Upper lobe of left lung (tissue), 6 donors: ENCODE results near the gene HBS1L. TPM values are rescaled to one million over a fixed set of nuclear protein-coding genes. Genes with fewer than 3 reads are reported as not detected.

Experiments
- ATAC-seq, 2 donors: fragments of 200-7000 bp; cut with Tn5 transposase; one replicate each; pipeline ENCODE4 v1.9.1; 2022; ENCODE audit warnings: mild to moderate bottlenecking in 2 of 2, moderate library complexity in 2 of 2; ENCODE audit not compliant: low FRiP score in 2 of 2
- DNase-seq, 2 donors: peaks; one replicate each; pipeline ENCODE4 v3.0.0-alpha.2; 2019 to 2020
- H3K27ac ChIP-seq, 4 donors: fragments of 200-600 bp; sonication (generic); one replicate each; pipeline ENCODE4 v1.5.1; 2016 to 2019
- H3K27me3 ChIP-seq, 4 donors: fragments of 200-600 bp; sonication (generic); one replicate each; pipeline ENCODE4 v1.5.1; 2017 to 2019
- H3K36me3 ChIP-seq, 4 donors: fragments of 200-600 bp; sonication (generic); one replicate each; pipeline ENCODE4 v1.5.1; 2016 to 2019
- H3K4me1 ChIP-seq, 4 donors: fragments of 200-600 bp; sonication (generic); one replicate each; pipeline ENCODE4 v1.5.1; 2018 to 2019
- H3K4me3 ChIP-seq, 4 donors: fragments of 200-600 bp; sonication (generic); one replicate each; pipeline ENCODE4 v1.5.1; 2017 to 2019; ENCODE audit warnings: mild to moderate bottlenecking in 2 of 4, moderate library complexity in 1 of 4
- H3K9me3 ChIP-seq, 4 donors: fragments of 200-600 bp; sonication (generic); one replicate each; pipeline ENCODE4 v1.5.1; 2018 to 2019
- EP300 ChIP-seq, 4 donors: sonication (generic); formaldehyde crosslinking; IDR thresholded peaks; one replicate each; pipeline ENCODE4 v1.5.1; 2017; ENCODE audit warnings: antibody characterized with exemption in 4 of 4, control low read depth in 2 of 4
- POLR2A ChIP-seq, 4 donors: fragments of 450-650 bp; IDR thresholded peaks; one replicate each; pipeline ENCODE4 v1.5.1; 2016 to 2017; ENCODE audit warnings: antibody characterized with exemption in 4 of 4, mild to moderate bottlenecking in 2 of 4
- POLR2AphosphoS5 ChIP-seq, 2 donors: sonication (generic); formaldehyde crosslinking; IDR thresholded peaks; one replicate each; pipeline ENCODE4 v1.5.1; 2017; ENCODE audit warnings: antibody characterized with exemption in 2 of 2
- WGBS, 2 donors: methylation state at CpG; one replicate each; pipeline ENCODE4 v1.1.5; 2017 to 2018; 5-methylcytosine and 5-hydroxymethylcytosine counted together
- total RNA-seq, 6 donors: library from RNA; depleted of rRNA in 4 of 6; stranded (reverse); fragments of >200 nt in 4 of 6; gene quantifications; one replicate each; pipeline versions ENCODE4 v1.1.0 to v1.2.1, GENCODE V29; 2016 to 2021
- TF ChIP-seq, protein P1 (sequence below), 6 experiments: fragments of 450-650 bp in 4 of 6; fragments of 200-600 bp in 2 of 6; sonication (generic) in 2 of 6; IDR thresholded peaks; one replicate each; pipeline ENCODE4 v1.5.1; 2016 to 2019; ENCODE audit warnings: antibody characterized with exemption in 6 of 6
- donor health status: DM: no; HTN: no; CAD: no; lungs with moderate emphysema.
- donor health status: DM: no; HTN: yes; CAD: no; lungs with severe emphysema.

Gene HBS1L
- total RNA-seq, 6 donors from 2014 or later = 16.8 to 47.0 (median 38.5) TPM

DNA sequence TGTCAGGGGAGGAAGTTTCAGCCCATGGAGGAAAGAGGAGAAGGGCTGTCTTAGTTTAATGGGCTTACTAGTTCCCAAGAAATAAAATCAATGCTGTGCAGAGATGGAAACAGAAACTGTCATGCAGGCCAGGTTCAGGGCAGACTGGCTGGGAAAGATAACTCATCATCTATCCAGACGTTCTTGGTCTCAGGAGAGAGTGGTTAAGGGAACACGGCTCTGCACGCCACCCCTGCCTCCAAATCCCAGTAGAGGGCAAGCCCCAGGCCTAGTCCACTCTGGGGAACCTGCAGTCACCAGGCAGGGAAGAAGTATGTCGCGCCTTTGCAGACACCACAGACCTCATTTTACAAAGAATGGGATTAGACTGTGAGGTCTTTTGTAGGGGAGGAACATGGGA is 117.2 kb downstream of the HBS1L start:
- Histone ChIP-seq H3K4me3 (no peak overlapping the region), H3K27ac (no peak overlapping the region), H3K36me3 (no peaks in the 10 kb centered on the region), H3K27me3 (no peaks in the 10 kb centered on the region), H3K4me1 (no peaks in the 10 kb centered on the region), H3K9me3 (no peaks in the 10 kb centered on the region)
- TF ChIP-seq, protein P1, sequence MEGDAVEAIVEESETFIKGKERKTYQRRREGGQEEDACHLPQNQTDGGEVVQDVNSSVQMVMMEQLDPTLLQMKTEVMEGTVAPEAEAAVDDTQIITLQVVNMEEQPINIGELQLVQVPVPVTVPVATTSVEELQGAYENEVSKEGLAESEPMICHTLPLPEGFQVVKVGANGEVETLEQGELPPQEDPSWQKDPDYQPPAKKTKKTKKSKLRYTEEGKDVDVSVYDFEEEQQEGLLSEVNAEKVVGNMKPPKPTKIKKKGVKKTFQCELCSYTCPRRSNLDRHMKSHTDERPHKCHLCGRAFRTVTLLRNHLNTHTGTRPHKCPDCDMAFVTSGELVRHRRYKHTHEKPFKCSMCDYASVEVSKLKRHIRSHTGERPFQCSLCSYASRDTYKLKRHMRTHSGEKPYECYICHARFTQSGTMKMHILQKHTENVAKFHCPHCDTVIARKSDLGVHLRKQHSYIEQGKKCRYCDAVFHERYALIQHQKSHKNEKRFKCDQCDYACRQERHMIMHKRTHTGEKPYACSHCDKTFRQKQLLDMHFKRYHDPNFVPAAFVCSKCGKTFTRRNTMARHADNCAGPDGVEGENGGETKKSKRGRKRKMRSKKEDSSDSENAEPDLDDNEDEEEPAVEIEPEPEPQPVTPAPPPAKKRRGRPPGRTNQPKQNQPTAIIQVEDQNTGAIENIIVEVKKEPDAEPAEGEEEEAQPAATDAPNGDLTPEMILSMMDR (IDR thresholded peaks at IDR 0.05) = no peak
- TF ChIP-seq POLR2A (IDR thresholded peaks at IDR 0.05) (no peak), POLR2AphosphoS5 (IDR thresholded peaks at IDR 0.05) (no peak), EP300 (IDR thresholded peaks at IDR 0.05) (no peak)
- 86 to 94% methylated on average over 5 of the region's 5 CpGs for WGBS, 2 donors
- no peak for DNase-seq
- peak; percentile 19 to 41 for ATAC-seq

DNA sequence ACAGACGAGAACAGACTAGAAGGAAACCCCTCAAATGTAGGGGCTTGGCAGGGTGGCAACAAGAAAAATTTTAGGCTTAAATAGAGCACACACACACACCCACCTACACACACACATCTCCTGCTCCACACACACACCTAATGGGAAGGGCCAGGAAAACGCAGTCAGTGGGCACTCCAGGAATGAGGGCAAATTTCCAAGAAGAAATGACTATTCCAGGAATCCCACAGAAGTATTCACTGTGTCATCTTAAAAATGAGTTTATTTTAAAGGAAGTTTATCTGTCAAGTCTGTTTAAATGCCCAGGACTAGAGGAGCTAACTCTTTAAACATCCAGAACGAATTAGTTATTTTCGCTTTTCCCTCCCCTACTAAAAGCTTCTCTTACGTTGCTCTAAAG is 117.7 kb downstream of the HBS1L start:
- DNase-seq (no peak), ATAC-seq (no peak)
- Histone ChIP-seq H3K9me3 (no peaks in the 10 kb centered on the region), H3K4me3 (no peak overlapping the region), H3K4me1 (no peaks in the 10 kb centered on the region), H3K27me3 (no peaks in the 10 kb centered on the region), H3K27ac (no peak overlapping the region), H3K36me3 (no peaks in the 10 kb centered on the region)
- 76 to 77% methylated on average over 5 of the region's 5 CpGs for WGBS, 2 donors
- TF ChIP-seq, protein P1 (IDR thresholded peaks at IDR 0.05) = no peak
- TF ChIP-seq POLR2AphosphoS5 (IDR thresholded peaks at IDR 0.05) (no peak), POLR2A (IDR thresholded peaks at IDR 0.05) (no peak), EP300 (IDR thresholded peaks at IDR 0.05) (no peak)

DNA sequence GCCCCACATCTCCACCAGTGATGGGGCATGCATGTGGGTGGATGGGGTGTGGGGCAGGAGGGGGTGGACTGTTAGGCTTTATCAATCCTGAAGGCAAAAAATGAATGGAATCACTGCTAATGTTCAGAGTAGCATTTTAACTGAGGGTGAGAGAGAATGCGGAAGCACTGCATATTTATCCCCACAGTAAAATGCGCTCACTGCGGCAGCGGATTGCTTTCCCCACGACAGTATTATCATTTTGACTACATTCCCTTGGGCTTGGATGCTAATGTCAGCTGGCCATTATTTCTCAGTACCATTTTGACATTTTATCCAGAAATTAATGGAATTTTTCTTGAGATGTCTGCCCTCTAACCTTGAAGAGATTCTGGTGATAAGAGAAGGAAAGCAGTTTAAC is 118.1 kb downstream of the HBS1L start:
- no peak overlapping the region for H3K4me3 ChIP-seq
- no peaks in the 10 kb centered on the region for H3K36me3 ChIP-seq
- TF ChIP-seq POLR2AphosphoS5 (IDR thresholded peaks at IDR 0.05) (no peak), POLR2A (IDR thresholded peaks at IDR 0.05) (no peak), EP300 (IDR thresholded peaks at IDR 0.05) (no peak)
- TF ChIP-seq, protein P1 (IDR thresholded peaks at IDR 0.05) = no peak
- no peaks in the 10 kb centered on the region for H3K4me1 ChIP-seq
- WGBS, 2 donors = 87 to 98% methylated on average over 5 of the region's 5 CpGs
- H3K27ac ChIP-seq = no peak overlapping the region
- no peaks in the 10 kb centered on the region for H3K27me3 ChIP-seq
- H3K9me3 ChIP-seq = no peaks in the 10 kb centered on the region
- no peak for DNase-seq
- ATAC-seq = no peak

DNA sequence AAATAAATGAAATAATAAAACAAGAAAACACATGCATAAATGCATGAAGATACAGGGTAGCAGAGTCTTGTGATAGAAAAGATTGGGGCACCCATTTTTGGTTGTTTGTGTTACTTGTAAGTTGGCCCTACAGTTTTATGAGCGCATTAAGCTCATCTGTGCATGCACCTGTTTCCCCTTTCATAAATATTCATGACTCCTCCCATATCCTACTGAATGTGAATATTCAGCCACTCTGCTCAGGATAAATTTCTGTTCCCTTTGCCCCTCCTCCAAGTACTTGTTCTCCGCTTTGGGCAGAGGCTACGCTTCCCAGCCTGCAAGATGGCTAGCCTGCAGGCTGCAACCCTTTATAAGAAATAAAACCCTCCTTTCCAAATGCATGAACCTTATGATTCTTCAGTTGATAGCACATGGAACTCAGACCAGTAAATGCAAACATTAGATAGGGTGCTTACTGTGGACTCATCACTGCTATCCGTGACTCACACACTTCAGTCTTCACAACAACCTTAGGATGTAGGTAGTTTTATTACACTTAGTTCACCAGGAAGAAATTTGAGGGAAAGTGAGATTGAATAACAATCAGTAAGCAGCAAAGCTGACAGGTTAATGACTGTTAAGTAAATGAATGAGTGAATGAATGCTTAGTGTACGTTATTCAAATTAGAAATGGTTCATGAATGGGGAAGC is 119.7 kb downstream of the HBS1L start:
- H3K4me3 ChIP-seq = no peak overlapping the region
- WGBS, 2 donors = 95 to 96% methylated on average over 5 of the region's 5 CpGs
- H3K27ac ChIP-seq = no peak overlapping the region
- H3K4me1 ChIP-seq = no peaks in the 10 kb centered on the region
- ATAC-seq (no peak), DNase-seq (no peak)
- TF ChIP-seq, protein P1 (IDR thresholded peaks at IDR 0.05) = no peak
- H3K9me3 ChIP-seq = no peaks in the 10 kb centered on the region
- no peaks in the 10 kb centered on the region for H3K27me3 ChIP-seq
- no peaks in the 10 kb centered on the region for H3K36me3 ChIP-seq
